Omental fat pad (tissue), 4 donors: Measurements from ENCODE around the gene OR52B2. TPM values are rescaled to one million over a fixed set of nuclear protein-coding genes. Genes with fewer than 3 reads are reported as not detected.
A peak's percentile ranks its signal among the peaks of the same experiment; 100 is the strongest.

Experiments
- ATAC-seq: fragments of 150-250 bp; one replicate; pipeline ENCODE4 v1.9.1; 2016; ENCODE audit warnings: mild to moderate bottlenecking, moderate library complexity; ENCODE audit not compliant: low FRiP score
- DNase-seq: peaks from one replicate; pipeline ENCODE4 v3.0.0-alpha.2; 2019; ENCODE audit warnings: low spot score
- CTCF ChIP-seq, 3 donors: fragments of 450-650 bp; IDR thresholded peaks; one replicate each; pipeline ENCODE4 v1.5.1; 2016 to 2017; ENCODE audit warnings: antibody characterized with exemption in 3 of 3, mild to moderate bottlenecking in 3 of 3, moderate library complexity in 2 of 3
- total RNA-seq, 4 donors: library from RNA; depleted of rRNA; stranded (reverse); fragments of >200 nt; gene quantifications; one replicate each; pipeline ENCODE4 v1.1.0, GENCODE V29; 2016

The OR52B2 gene
- total RNA-seq, 4 donors from 2014 or later = not detected

GRCh38 chr11:6206456-6207180, 36.5 kb upstream of the OR52B2 start:
- no peak for TF ChIP-seq CTCF (IDR thresholded peaks at IDR 0.05)
- DNase-seq (no peak), ATAC-seq (no peak)

GRCh38 chr11:6205366-6205765, 35.2 kb upstream of the OR52B2 start, which contains the start of gene C11orf42:
Gene C11orf42, plus strand, starts transcription at chr11:6205557. Its CDS starts 59 bp downstream, at chr11:6205616.
- no peak for ATAC-seq
- no peak for TF ChIP-seq CTCF (IDR thresholded peaks at IDR 0.05)
- DNase-seq = no peak

DNA sequence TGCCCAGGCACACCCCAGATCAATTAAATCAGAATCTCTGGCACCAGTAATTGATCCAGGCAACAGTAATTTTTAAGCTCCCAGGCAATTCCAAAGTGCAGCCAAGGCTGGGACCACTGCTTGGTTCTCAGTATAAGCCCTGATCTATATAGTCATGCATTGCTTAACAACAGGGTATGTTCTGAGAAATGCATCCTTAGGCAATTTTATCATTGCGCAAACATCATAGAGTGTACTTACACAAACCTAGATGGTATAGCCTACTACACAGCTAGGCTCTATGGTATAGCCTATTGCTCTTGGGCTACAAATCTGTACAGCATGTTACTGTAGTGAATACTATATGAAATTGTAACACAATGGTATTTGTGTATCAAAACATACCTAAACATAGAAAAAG, 34.6 kb upstream of the OR52B2 start:
- no peak for ATAC-seq
- DNase-seq = no peak
- no peak for TF ChIP-seq CTCF (IDR thresholded peaks at IDR 0.05)

DNA sequence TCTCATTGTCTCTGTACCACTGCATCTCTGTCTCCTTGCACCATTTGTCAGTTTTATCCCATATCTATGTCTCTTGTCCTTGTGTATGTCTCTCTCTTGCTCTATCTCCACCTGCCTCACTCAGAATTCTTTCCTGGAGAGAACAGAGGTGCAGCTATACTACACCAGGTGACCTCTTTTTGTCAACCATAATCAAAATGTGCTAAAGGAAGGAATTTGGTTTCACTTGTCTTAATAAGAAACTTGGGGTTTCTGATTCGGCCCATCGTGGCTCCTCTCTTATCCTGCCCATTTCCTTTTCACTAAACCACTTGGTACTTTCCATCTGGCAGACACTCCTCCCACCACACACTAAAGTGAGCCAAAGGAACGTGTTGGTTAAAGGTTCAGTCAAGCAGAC, 33.2 kb upstream of the OR52B2 start:
- TF ChIP-seq CTCF (IDR thresholded peaks at IDR 0.05) = no peak
- DNase-seq = no peak
- no peak for ATAC-seq

DNA sequence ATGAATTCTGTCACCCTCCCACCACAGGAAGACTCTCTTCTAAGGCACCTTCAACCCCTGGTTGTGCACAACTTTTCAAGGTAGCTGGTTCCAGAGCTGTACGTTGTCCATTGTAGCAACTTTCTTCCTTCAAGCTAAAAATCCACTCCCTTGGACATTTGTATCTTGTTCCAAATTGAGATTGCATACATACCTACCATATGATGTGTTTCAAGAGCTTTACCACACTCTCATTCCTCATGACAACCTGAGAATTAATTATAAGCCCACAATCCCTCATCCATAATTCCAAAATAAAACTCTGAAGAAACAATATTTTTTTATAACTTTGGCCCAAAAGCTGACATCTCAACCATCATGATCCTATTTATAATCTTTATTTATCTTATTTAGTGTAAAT, 31.9 kb upstream of the OR52B2 start:
- no peak for DNase-seq
- no peak for ATAC-seq
- TF ChIP-seq CTCF (IDR thresholded peaks at IDR 0.05) = no peak

- ATAC-seq (no peak), DNase-seq (no peak)
- no peak for TF ChIP-seq CTCF (IDR thresholded peaks at IDR 0.05)
Observed at GRCh38 chr11:6201481-6201880, 31.4 kb upstream of the OR52B2 start.

- no peak for ATAC-seq
- no peak for TF ChIP-seq CTCF (IDR thresholded peaks at IDR 0.05)
- DNase-seq = peak; percentile 33
Observed at GRCh38 chr11:6200975-6201374, 30.8 kb upstream of the OR52B2 start.
